ENCODE measurements around the gene LAMTOR3.

The LAMTOR3 gene

GRCh38 chr4:99828477-99828876, 65.8 kb downstream of the LAMTOR3 start:
- DNase-seq, result no peak

Data from NCI-H226 (cell line).